ENCODE data around the gene CLDN2. TPM values are rescaled to one million over a fixed set of nuclear protein-coding genes. Genes with fewer than 3 reads are reported as not detected.
"Not testable (repeated sequence)": the region's sequence is repeated elsewhere in the genome, so short reads cannot be mapped to it uniquely, and the experiment has no call there.

Gene CLDN2, protein sequence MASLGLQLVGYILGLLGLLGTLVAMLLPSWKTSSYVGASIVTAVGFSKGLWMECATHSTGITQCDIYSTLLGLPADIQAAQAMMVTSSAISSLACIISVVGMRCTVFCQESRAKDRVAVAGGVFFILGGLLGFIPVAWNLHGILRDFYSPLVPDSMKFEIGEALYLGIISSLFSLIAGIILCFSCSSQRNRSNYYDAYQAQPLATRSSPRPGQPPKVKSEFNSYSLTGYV
- polyA plus RNA-seq (ENCODE audit: insufficient read length in 10 of 10), result 1 to 10 TPM in 1 of 10 donors, under 1 TPM in 9; 0.19 to 1.3 (median 0.31) TPM
- long read RNA-seq, donor 1, result 0 reads
- long read RNA-seq, donor 2, result 0 reads
- long read RNA-seq, donor 3, result 0 reads
- long read RNA-seq, donor 4, result 0 reads
- long read RNA-seq, donor 5, result 0 reads
- long read RNA-seq, donor 6, result 0 reads
- long read RNA-seq, donor 7, result 0 reads
- long read RNA-seq, donor 8, result 0 reads
- long read RNA-seq, donor 9, result 0 reads

DNA sequence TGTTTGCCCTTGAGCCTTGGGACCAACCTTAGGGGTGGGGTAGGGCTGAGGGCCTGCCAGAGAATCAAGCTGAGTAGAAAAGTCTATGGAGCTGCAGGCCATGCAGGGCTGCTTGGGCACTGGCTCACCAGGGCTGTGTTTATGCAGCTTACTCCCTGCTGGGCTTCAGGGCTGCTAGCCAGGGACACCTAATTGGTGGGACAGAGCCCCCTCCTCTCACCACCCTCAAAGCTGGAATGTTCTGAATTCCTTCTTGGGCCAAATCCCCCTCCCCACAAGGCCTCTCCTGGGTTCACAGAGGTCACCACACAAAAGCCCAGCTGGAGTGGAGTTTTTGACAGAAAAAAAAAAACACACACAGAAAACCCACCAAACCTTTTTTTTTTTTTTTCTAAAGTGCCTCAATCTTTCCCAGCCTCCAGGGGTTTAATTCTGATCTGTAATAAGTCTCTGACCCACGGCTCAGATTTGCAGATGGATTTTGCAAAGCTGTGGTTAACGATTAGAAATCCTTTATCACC is at the start of gene CLDN2:
Gene CLDN2 (plus strand): TSS at position 471 of the 521 bp plus-strand sequence. CDS start 7,827 bp downstream, outside the sequence.
- no peak for DNase-seq

GRCh38 chrX:106872796-106873195 is 47.4 kb upstream of the CLDN2 start:
- not testable (repeated sequence) for DNase-seq

GRCh38 chrX:106874075-106874474 is 46.1 kb upstream of the CLDN2 start:
- DNase-seq, result no peak

- no peak for DNase-seq
Measured at GRCh38 chrX:106875151-106875550, 45.1 kb upstream of the CLDN2 start.

DNA sequence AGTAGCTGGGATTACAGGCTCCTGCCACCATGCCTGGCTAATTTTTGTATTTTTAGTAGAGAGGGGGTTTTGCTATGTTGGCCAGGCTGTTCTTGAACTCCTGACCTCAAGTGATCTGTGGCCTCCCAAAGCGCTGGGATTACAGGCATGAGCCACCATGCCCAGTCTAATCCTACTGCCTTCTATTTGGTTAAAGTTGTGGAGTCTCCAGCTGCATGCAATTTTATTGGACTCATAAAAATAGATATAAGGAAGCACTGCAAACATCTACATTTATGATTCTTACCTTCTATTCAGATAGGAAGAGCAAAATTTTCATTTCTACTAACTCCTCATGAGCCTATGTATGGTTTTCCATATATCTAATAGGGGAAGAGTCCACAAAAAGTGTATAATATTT is 30.7 kb upstream of the CLDN2 start:
- no peak for DNase-seq

DNA sequence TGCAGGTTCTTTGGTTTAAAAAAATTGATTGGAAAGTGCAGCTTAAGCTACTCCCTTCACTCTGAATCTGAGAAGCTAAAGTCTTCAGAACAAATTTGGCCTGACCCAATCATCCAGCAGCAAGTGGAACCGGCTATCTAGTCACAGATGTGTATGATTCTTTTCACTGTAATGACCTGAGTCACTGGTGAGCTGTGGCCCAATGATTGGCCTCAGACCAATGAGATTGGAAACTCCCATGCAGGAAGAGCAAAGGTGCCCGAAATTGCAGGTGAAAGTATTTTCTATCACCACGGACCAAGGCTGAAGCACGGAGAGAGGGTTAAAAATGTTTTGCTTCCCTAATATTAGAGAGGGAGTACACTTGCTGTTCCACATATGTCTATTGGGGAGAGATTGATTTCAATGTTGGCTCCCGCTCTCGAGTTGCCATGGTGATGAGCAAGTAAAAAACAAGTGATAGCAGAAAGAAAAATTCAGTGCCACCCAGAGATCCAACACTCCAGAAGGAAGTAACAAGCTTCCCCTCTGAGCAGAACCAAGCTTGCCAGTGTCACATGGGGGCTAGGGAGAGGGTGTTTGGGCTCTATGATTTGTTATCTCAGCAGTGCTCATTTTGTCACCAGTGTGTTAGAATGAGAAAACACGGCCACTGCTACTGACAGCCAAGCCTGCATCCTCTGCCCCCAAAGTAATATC is 28.3 kb upstream of the CLDN2 start:
- no peak for DNase-seq

DNA sequence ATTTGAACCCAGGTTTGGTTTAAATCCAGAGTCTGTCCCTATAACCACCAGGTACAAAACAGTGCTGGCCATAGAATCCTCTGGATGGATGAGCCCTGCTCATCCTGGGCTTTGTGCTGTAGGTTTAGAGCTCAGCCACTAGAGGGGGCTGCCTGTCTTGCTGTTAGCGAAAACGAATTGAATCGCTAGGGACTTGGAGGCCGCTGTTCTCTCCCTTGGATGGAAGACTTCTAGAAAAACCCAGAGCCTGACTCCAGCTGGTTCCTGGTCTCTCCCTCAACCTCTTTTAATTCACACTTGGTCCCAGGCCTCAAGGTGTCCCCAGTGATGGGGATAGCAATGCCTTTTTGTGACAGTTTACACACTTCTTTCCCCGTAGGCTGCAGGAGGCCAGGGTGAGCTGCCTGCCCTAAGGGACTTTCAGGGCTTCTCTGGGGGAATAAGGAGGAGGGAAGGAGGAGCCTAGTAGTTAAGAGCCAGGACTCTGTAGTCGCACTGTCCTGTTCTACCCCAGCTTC is 25.8 kb upstream of the CLDN2 start:
- peak; percentile 38 to 70 (median 55) for DNase-seq

DNA sequence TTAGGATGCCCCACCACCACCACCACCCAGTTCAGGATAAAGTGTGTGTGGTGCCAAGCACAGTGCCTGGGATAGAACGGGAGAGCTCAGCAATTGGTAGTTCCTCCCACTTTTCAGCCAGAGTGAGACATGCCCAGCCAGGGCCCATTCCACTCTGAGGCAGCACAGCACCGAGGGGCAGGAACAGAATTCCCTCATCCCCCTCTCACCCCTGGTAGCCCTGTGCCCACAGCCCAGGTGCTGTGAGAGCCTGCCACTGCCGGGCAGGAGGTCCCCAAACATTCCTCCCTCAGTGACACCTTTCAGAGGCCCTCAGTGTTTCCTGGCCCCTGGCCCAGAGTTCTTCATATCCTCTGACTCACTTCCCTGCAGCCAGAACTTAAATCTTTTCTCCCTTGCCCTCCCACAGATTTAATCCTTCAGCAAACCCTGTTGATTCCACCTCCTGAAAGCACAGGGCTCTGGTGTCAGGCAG is 25.2 kb upstream of the CLDN2 start:
- DNase-seq, result peak in 2 of 3 donors; percentile 18 to 41

DNA sequence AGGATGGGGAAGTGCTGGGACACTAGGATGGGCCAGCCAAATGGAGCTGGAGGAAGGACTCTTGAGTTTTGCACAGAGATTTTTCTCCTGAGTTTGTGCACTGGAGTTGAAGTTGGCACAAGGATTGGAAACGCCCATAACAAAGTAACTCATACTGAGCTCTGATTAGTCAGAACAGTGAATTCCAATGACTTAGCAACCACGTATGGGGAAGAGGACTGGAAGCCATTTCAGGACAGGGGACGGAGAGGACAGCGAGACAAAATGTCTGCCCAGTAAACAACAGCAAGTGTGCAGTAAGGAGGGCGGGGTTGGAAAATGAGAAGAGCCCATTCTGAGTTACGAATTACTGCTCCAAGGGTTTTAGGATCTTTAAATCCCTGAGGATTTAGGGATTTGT is 22.9 kb upstream of the CLDN2 start:
- DNase-seq, result no peak

DNA sequence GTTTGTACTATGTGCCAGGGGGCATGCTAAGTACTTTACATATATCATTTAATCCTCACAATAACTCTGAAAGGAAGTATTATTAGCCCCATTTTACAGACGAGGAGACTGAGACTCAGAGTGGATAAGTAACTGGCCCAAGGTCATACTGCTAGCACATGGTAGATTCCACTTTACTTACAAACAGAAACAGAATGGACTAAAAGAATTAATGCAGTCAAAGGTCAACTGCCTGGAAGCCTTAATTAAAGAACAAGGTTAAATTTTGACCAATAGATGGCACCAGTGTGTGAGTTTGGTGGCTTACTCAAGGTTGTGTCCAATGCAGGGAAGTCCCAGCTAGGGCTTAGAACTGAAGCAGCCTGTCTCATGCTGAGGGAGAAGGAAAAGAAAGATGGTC is 21.7 kb upstream of the CLDN2 start:
- peak in 1 of 3 donors; percentile 19 for DNase-seq

DNA sequence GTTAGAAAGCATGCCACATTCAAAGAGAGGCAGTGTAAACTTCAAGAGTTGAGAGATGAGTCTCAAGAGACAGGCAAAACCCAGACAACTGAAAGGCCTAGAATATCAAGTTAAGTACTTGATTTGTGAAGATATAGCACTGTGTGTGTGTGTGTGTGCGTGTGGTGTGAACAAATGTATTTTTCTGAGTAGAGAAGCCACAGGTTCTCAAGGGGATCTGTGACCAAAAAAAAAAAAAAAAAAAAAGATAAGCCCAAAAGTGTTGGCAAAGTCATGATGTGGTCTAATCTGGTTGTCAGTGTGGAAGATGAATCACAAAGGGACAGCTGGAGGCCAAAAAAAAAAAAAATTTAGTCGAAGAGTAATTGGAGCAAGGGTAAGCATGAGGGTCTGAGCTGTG is 20.9 kb upstream of the CLDN2 start:
- DNase-seq, result no peak

GRCh38 chrX:106899841-106900240 is 20.4 kb upstream of the CLDN2 start:
- no peak for DNase-seq

DNA sequence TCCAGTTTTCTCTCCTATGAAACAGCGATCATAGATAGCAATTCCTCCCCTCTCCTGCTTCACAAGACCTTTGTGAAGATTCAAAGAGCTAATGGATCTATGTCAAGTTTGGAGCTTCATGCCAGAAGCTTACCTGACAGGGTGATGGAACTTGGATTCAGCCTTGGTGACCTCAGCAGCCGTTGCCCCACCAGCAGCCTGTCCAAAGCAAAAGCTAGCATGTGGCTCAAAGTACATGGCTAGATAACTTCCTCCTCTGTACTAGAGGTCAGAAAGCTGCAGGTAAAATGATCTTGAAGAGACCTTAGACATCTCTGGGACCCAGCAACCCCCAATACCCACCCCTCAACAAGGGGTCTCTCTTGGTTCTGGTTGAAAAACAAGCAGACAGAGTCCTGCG is 18.9 kb upstream of the CLDN2 start:
- DNase-seq, result no peak

DNA sequence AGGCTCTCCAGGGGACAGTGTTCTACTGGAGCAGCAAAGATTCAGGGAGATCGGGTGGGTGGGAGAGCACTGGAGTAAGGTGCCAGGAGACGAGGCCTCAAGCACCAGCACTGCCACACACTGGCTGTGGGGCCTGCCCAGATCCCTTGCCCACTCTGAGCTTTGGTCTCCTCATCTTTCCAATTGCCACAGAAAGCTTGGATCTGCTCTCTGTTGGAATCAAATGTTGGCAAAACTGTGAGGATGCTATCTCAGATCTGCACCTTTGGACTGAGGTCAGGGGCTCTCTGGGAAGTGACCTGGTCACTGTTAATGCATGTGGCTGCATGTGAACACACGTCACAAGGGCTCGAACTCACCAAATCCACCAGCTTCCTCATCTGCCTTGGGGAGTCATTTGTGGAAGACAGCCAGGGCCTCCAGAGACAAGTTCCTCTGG is 18.4 kb upstream of the CLDN2 start:
- no peak for DNase-seq

- DNase-seq, result no peak
Measured at GRCh38 chrX:106902684-106903083, 17.5 kb upstream of the CLDN2 start.

- no peak for DNase-seq
Measured at GRCh38 chrX:106903291-106903824, 16.8 kb upstream of the CLDN2 start, which contains the start of gene RIPPLY1. Gene RIPPLY1, minus strand, starts transcription at chrX:106903341. Its CDS starts 54 bp downstream, at chrX:106903287.

DNA sequence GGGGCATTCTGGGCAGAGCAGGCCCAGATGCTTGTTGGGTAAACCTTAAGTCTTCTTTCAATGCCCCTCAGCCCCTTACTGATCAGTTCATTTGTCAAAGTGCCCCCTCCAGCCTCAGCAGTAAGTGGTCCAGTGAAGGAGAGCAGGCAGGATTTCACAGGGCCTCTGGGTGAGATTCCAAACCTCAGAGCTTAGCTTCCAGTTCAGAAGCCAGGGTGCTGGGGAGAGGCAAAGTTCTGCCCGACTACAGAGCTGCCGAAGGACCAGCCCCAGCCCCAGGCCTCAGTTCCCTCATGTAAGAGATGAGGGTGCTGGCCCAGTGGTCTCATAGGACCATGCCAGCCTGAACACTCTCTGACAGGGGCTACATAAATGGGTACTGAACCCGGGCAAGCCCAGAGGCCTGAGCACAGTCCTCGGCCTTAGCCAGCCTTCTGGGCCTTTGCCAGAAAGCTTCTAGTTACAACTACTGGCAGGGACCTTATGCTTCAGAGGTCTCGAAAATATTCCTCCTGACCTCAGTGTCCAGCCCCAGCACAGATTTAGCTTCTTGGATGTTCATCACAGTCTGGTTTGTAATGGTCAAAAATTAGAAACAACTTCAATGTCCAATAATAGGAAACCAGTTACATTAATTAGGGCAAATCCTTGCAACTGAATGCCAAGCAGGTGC is 16.2 kb upstream of the CLDN2 start:
- DNase-seq, result no peak

- DNase-seq, result no peak
Measured at GRCh38 chrX:106905064-106905708, 15.0 kb upstream of the CLDN2 start.

DNA sequence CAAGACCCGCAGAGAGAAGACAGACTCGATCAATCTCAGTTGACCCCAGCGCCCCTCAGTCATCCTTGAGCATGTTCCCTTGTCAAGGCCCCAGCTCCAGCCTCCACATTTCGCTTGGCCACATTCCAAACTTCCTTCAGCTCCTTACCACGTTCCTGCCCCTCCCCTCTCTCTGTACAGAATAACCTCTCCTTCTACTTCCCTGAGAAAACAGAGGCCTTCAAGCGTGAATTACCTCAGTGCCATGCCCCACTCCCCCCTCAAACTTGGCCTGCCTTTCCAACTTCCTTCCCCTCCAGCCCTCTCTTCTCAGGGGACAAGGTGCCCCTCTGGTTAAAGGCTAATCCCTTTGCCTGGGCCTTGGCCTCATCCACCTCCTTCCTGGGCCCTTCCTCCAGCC is 13.8 kb upstream of the CLDN2 start:
- peak in 1 of 3 donors; percentile 6 for DNase-seq

DNA sequence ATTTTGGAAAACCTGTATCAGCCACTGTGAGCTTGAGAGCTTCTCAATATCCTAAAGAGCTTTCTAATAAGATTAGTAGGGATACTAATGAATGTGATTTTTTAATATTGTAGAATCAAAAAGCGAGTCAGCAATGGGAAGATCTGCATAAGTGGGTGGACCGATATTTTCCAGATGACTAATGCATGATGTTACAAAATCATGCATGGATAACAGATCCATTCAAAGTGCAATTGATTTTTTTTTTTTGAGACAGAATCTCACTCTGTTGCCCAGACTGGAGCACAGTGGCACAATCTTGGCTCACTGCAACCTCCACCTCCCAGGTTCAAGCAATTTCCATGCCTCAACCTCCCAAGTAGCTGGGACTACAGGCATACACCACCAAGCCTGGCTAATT is 7.3 kb upstream of the CLDN2 start:
- no peak for DNase-seq

All from muscle of back (tissue), 13 donors.